ENCODE results near the gene ATE1.
"Not testable (repeated sequence)": the region's sequence is repeated elsewhere in the genome, so short reads cannot be mapped to it uniquely, and the experiment has no call there.

ATE1 gene

GRCh38 chr10:121927841-121928527, at the start of gene ATE1:
Gene ATE1, minus strand, starts transcription at chr10:121928031. Its CDS starts 82 bp downstream, at chr10:121927949.
- H3K36me3 Mint-ChIP-seq = no peaks in the 10 kb centered on the region
- H3K9me3 Mint-ChIP-seq (ENCODE audit: low read depth) = no peaks in the 10 kb centered on the region
- H3K27ac Mint-ChIP-seq = peak within 1 kb of the TSS; percentile 93
- no peaks in the 10 kb centered on the region for H3K27me3 Mint-ChIP-seq
- H3K4me3 Mint-ChIP-seq = peak within 1 kb of the TSS; percentile 87
- H3K4me1 Mint-ChIP-seq (ENCODE audit: low read depth) = peaks cover 27% of the 10 kb centered on the region

GRCh38 chr10:121976607-121977006, 48.8 kb upstream of the ATE1 start:
- Mint-ChIP-seq H3K9me3 (ENCODE audit: low read depth) (no peaks in the 10 kb centered on the region), H3K4me3 (peak overlapping the region; percentile 47), H3K36me3 (peaks cover 7% of the 10 kb centered on the region), H3K27me3 (no peaks in the 10 kb centered on the region), H3K27ac (no peak overlapping the region), H3K4me1 (ENCODE audit: low read depth) (peaks cover 23% of the 10 kb centered on the region)

DNA sequence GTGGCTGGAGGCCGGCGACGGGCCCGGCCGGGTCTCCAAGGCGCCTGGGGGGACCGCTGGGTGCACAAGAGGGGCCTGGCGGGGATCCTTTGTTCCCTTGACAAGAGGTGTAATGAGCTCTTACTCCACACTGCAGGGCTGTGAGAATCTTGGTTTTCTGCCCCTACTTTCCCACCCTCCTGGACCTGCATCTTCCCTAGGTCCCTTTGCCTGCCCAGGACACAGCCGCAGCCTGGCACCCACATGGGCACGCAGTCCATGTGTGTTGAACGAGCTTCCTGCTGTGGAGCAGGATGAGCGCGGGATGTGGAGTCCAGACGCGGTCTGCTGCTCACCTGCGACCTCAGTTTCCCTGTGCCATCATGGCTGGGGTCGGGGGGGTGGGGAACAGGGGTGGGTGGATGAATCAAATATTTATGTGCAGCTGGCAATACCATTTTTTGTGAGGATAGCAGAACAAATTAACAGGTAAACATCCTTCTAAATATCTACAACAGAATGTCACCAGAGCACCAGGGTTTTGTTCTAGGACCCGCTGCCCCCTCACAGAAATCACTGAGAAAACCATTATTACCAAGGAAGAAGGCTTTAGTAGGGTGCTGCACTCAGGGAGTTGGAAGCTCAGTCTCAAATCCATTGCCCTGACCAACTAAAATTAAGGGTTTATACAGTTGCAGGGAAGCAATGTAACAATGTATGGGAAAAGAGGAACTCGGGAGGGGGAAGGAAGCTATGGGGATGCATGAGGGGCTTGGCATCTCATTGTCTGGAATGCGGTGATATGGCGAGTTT, 47.7 kb upstream of the ATE1 start:
- H3K4me1 Mint-ChIP-seq (ENCODE audit: low read depth) = peaks cover 26% of the 10 kb centered on the region
- H3K27ac Mint-ChIP-seq = peak overlapping the region; percentile 88
- no peaks in the 10 kb centered on the region for H3K27me3 Mint-ChIP-seq
- peak overlapping the region; percentile 86 for H3K4me3 Mint-ChIP-seq
- H3K9me3 Mint-ChIP-seq (ENCODE audit: low read depth) = no peaks in the 10 kb centered on the region
- peaks cover 10% of the 10 kb centered on the region for H3K36me3 Mint-ChIP-seq

- no peaks in the 10 kb centered on the region for H3K27me3 Mint-ChIP-seq
- H3K9me3 Mint-ChIP-seq (ENCODE audit: low read depth) = no peaks in the 10 kb centered on the region
- H3K27ac Mint-ChIP-seq = peak within 1 kb of the TSS; percentile 88
- peaks cover 26% of the 10 kb centered on the region for H3K4me1 Mint-ChIP-seq (ENCODE audit: low read depth)
- peaks cover 10% of the 10 kb centered on the region for H3K36me3 Mint-ChIP-seq
- H3K4me3 Mint-ChIP-seq = peak within 1 kb of the TSS; percentile 90
These were observed 46.9 kb upstream of the ATE1 start, which contains the start of gene NSMCE4A for GRCh38 chr10:121974535-121975294. Gene NSMCE4A, minus strand, starts transcription at chr10:121975217. Its CDS starts 52 bp downstream, at chr10:121975165.

GRCh38 chr10:121974019-121974534, 46.2 kb upstream of the ATE1 start:
- Mint-ChIP-seq H3K4me1 (ENCODE audit: low read depth) (peaks cover 26% of the 10 kb centered on the region), H3K36me3 (peaks cover 10% of the 10 kb centered on the region), H3K9me3 (ENCODE audit: low read depth) (no peaks in the 10 kb centered on the region), H3K4me3 (peak overlapping the region; percentile 90), H3K27me3 (no peaks in the 10 kb centered on the region), H3K27ac (peak overlapping the region; percentile 72)

- peaks cover 21% of the 10 kb centered on the region for H3K4me1 Mint-ChIP-seq (ENCODE audit: low read depth)
- H3K27ac Mint-ChIP-seq = not testable (repeated sequence)
- H3K36me3 Mint-ChIP-seq = peaks cover 13% of the 10 kb centered on the region
These were observed 41.3 kb upstream of the ATE1 start for GRCh38 chr10:121969086-121969485.

GRCh38 chr10:121965996-121966395, 38.2 kb upstream of the ATE1 start:
- Mint-ChIP-seq H3K27me3 (no peaks in the 10 kb centered on the region), H3K36me3 (peaks cover 9% of the 10 kb centered on the region), H3K9me3 (ENCODE audit: low read depth) (no peaks in the 10 kb centered on the region), H3K27ac (no peak overlapping the region), H3K4me3 (no peak overlapping the region), H3K4me1 (ENCODE audit: low read depth) (no peaks in the 10 kb centered on the region)

More at GRCh38 chr10:121969086-121969485, 41.3 kb upstream of the ATE1 start:
- not testable (repeated sequence) for H3K27me3 Mint-ChIP-seq; H3K9me3 Mint-ChIP-seq (ENCODE audit: low read depth); H3K4me3 Mint-ChIP-seq

- H3K27ac Mint-ChIP-seq = no peak overlapping the region
- H3K9me3 Mint-ChIP-seq (ENCODE audit: low read depth) = no peaks in the 10 kb centered on the region
- peaks cover 7% of the 10 kb centered on the region for H3K36me3 Mint-ChIP-seq
These were observed 33.6 kb upstream of the ATE1 start for GRCh38 chr10:121961456-121961855.

GRCh38 chr10:121959671-121960070, 31.8 kb upstream of the ATE1 start:
- no peaks in the 10 kb centered on the region for H3K27me3 Mint-ChIP-seq

More at GRCh38 chr10:121961456-121961855, 33.6 kb upstream of the ATE1 start:
- peaks cover 6% of the 10 kb centered on the region for H3K4me1 Mint-ChIP-seq (ENCODE audit: low read depth)
- no peak overlapping the region for H3K4me3 Mint-ChIP-seq
- H3K27me3 Mint-ChIP-seq = no peaks in the 10 kb centered on the region

GRCh38 chr10:121956111-121957061, 28.6 kb upstream of the ATE1 start:
- H3K9me3 Mint-ChIP-seq (ENCODE audit: low read depth) = no peaks in the 10 kb centered on the region
- no peak overlapping the region for H3K4me3 Mint-ChIP-seq
- no peaks in the 10 kb centered on the region for H3K27me3 Mint-ChIP-seq
- H3K36me3 Mint-ChIP-seq = peaks cover 6% of the 10 kb centered on the region
- peaks cover 6% of the 10 kb centered on the region for H3K4me1 Mint-ChIP-seq (ENCODE audit: low read depth)
- H3K27ac Mint-ChIP-seq = peak overlapping the region; percentile 30

More at GRCh38 chr10:121959671-121960070, 31.8 kb upstream of the ATE1 start:
- H3K4me3 Mint-ChIP-seq = no peak overlapping the region
- peaks cover 7% of the 10 kb centered on the region for H3K36me3 Mint-ChIP-seq
- H3K27ac Mint-ChIP-seq = peak overlapping the region; percentile 81
- no peaks in the 10 kb centered on the region for H3K9me3 Mint-ChIP-seq (ENCODE audit: low read depth)
- peaks cover 6% of the 10 kb centered on the region for H3K4me1 Mint-ChIP-seq (ENCODE audit: low read depth)

DNA sequence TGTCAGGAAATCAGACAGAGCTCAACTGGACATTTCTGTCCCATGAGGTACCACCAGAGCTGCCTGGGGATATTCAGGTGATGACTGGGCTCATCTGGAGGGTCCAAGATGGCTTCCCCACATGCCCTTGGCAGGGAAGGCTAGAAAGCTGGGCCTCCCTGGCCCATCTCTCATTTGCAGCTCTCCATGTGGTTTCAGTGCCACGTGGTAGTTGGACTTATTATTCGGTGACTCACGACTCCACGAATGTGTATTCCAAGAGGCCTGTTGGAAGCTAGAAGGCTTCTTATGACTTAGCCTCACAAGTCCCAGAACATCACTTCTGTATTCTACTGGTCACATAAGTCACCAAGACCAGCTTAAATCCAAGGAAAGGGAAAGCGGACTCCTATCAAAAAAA, 24.4 kb upstream of the ATE1 start:
- Mint-ChIP-seq H3K4me3 (no peak overlapping the region), H3K9me3 (ENCODE audit: low read depth) (no peaks in the 10 kb centered on the region), H3K36me3 (peaks cover 6% of the 10 kb centered on the region), H3K4me1 (ENCODE audit: low read depth) (no peaks in the 10 kb centered on the region), H3K27ac (no peak overlapping the region), H3K27me3 (no peaks in the 10 kb centered on the region)

DNA sequence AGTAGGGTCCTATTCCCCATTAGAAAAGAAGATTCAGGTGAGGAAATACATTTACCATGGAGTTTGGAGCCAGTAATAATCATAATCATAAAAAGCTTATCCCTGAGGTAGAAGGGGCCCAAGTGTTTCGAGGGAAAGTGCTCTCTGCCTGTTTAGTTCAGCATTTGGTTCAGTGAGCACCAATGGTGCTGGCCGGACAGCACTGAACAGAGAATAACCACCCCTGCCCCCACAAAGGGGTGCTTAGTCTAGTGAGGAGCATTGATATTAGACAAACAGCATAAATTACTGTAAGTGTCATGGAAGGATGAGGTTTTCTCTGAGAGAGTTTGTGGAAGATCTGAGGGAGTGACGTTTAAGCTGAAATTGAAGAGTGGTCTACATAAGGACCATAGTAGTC, 21.6 kb upstream of the ATE1 start:
- Mint-ChIP-seq H3K27me3 (no peaks in the 10 kb centered on the region), H3K36me3 (peaks cover 4% of the 10 kb centered on the region), H3K4me1 (ENCODE audit: low read depth) (no peaks in the 10 kb centered on the region), H3K9me3 (ENCODE audit: low read depth) (no peaks in the 10 kb centered on the region), H3K4me3 (no peak overlapping the region), H3K27ac (no peak overlapping the region)

DNA sequence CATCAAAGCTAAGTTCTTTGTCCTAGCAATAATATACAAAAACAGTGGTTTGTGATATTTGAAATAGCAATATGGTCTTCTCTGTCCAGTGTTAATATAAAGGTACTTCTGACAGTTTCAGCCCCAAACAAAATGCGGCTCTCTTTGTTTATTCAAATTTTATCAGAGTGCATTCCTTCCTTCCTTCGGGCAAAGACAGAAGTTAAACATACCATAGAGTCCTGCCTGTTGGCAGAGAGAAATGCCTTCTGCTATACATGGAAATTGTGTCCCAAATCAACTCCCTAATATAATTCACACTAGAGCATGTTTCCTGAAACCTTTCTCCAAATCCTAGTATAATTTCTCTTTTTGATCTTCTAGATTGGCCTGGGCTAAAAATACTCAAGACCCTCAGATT, 21.2 kb upstream of the ATE1 start:
- Mint-ChIP-seq H3K27ac (no peak overlapping the region), H3K27me3 (no peaks in the 10 kb centered on the region)

More for the DNA sequence above, 21.2 kb upstream of the ATE1 start:
- Mint-ChIP-seq H3K36me3 (peaks cover 4% of the 10 kb centered on the region), H3K9me3 (ENCODE audit: low read depth) (no peaks in the 10 kb centered on the region), H3K4me1 (ENCODE audit: low read depth) (no peaks in the 10 kb centered on the region), H3K4me3 (no peak overlapping the region)
